ENCODE measurements around the gene GLS2. TPM values are rescaled to one million over a fixed set of nuclear protein-coding genes. Genes with fewer than 3 reads are reported as not detected.
"Not testable (repeated sequence)": the region's sequence is repeated elsewhere in the genome, so short reads cannot be mapped to it uniquely, and the experiment has no call there.

GLS2 gene
- total RNA-seq, 2 experiments from 2014 or later: 2.5 to 3.1 TPM

GRCh38 chr12:56457817-56458216 is 30.1 kb downstream of the GLS2 start:
- POLR2A ChIA-PET: interaction anchor here (0.6 kb wide), 1 partner anchor 121 kb away, joined by 3 read pairs; no protein-coding TSS in a partner anchor

DNA sequence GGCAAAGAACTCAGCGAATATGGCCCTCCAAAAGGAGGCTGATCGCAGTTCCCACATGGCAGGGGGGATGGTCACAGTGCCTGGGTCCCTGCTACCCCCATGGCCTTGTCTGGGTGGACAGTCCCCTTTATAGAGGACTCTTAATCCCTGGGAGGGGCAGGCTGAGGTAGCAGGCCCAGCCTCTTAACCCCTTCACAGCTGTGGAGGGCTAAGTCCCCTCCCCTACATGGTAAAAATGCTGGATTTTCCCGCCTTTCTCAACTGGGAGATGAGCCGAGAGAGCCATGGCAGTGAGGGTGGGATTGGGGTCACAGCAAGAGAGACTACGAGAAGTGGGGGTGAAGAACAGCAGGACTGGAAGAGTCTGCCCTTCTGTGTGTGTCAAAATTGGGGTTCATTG is 33.4 kb downstream of the GLS2 start, which contains the start of gene MIP:
Gene MIP (minus strand): TSS at position 101 of the 400 bp plus-strand sequence. CDS start 44 bp downstream, at position 57.
- ChIA-PET POLR2A (no interaction called here), CTCF (no interaction called here)

More at GRCh38 chr12:56457817-56458216, 30.1 kb downstream of the GLS2 start:
- CTCF ChIA-PET: interaction anchor here (0.6 kb wide), 1 partner anchor 63 kb away, joined by 3 read pairs; no protein-coding TSS in a partner anchor

GRCh38 chr12:56451147-56451546 is 36.8 kb downstream of the GLS2 start:
- POLR2A ChIA-PET: interaction anchor here (0.6 kb wide), 1 partner anchor 90 kb away, joined by 4 read pairs; no protein-coding TSS in a partner anchor
- CTCF ChIA-PET: interaction anchor here (2.4 kb wide), 1 partner anchor 13 kb away, joined by 12 read pairs; no protein-coding TSS in a partner anchor

GRCh38 chr12:56450241-56450640 is 37.7 kb downstream of the GLS2 start:
- ChIA-PET CTCF (interaction anchor here (2.4 kb wide), 1 partner anchor 14 kb away, joined by 12 read pairs; no protein-coding TSS in a partner anchor), POLR2A (interaction anchor here (0.6 to 2.2 kb wide), 3 partner anchors 89 to 134 kb away, joined by 4 to 10 read pairs (median 6); partner anchors contain the start of genes CNPY2 and STAT2)

DNA sequence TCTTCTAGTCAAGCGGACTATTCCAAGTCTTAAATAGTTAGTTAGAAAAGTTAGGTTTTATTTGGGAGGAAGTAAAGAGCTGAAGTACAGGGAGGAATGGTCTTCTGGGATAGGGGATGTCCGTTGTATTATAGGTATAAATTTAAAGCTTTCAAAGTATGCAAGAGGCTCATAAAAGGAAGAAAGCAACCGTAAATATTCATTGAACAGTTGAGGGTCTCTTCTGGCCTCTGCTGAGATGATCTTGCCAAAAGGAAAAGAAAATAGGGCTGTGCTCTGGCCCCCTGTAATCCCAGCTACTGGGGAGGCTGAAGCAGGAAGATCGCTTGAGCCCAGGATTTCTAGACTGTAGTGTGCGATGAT is 38.4 kb downstream of the GLS2 start:
- ChIA-PET CTCF (interaction anchor here (0.6 to 1.5 kb wide), 2 partner anchors 14 to 308 kb away, joined by 5 to 9 read pairs; no protein-coding TSS in a partner anchor), POLR2A (interaction anchor here (1.1 to 2.2 kb wide), 4 partner anchors 19 to 134 kb away, joined by 4 to 10 read pairs (median 6); partner anchors contain the start of genes CNPY2, IL23A, SPRYD4 and STAT2)

DNA sequence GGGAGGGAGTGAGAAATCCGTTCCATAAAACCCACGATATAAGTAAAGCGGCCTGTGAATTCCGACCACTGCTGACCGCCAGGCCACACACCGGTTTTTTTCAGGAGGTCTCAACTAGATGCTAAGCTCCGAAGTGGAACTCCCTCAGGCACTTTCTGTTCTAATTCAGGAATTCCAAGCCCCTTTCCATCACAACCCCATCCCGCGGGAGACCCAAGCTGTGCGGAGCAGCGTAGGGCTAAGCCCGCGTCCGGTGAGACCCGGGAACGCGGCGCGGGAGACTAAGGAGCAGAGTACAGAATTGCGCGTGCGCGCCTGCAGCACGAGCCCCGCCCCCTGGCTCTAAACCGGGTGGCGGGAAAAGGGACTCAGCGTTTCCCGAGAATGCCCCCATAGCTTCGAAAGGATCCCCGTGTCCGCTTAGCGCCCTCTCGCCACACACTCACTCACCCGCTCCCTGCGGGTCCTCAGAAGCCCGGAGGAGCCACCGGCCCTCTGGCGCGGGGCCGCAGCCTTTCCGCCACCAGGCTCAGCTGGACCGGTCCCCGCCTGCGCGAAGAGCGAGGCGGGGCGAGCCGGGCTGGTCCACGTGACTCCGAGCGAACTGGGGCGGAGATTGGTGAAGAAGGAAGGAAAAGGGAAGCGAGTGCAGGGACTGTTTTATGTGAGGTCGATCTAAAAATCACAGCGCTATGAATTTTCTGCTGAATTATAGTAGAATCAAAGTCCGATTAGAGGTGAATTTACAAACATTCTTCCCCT is 38.9 kb downstream of the GLS2 start, which contains the start of gene TIMELESS:
Gene TIMELESS (minus strand): TSS at position 567 of the 762 bp plus-strand sequence. CDS start 15,256 bp downstream, outside the sequence.
- ChIA-PET CTCF (interaction anchor here (0.6 to 1.5 kb wide), 6 partner anchors 15 to 1136 kb away, joined by 3 to 9 read pairs (median 4); no protein-coding TSS in a partner anchor), POLR2A (interaction anchor here (0.7 to 2.2 kb wide), 5 partner anchors 15 to 133 kb away, joined by 3 to 10 read pairs (median 6); partner anchors contain the start of genes CNPY2, IL23A, SPRYD4 and STAT2)

DNA sequence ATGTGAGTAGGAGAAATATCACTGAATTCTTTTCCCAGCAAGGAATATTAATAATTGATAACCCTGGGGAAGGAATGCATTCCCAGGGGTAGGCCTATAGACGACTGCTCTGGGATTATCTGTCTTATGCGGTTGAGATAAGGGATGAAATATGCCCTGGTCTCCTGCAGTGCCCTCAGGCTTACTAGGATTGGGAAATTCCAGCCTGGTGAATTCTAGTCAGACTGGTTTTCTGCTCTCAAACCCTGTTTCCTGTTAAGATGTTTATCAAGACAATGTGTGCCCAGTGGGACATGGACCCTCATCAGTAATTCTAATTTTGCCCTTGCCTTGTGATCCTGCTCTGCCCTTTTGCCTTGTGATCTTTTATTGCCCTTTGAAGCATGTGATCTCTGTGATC is 44.8 kb downstream of the GLS2 start:
- CTCF ChIA-PET: not testable (repeated sequence)

DNA sequence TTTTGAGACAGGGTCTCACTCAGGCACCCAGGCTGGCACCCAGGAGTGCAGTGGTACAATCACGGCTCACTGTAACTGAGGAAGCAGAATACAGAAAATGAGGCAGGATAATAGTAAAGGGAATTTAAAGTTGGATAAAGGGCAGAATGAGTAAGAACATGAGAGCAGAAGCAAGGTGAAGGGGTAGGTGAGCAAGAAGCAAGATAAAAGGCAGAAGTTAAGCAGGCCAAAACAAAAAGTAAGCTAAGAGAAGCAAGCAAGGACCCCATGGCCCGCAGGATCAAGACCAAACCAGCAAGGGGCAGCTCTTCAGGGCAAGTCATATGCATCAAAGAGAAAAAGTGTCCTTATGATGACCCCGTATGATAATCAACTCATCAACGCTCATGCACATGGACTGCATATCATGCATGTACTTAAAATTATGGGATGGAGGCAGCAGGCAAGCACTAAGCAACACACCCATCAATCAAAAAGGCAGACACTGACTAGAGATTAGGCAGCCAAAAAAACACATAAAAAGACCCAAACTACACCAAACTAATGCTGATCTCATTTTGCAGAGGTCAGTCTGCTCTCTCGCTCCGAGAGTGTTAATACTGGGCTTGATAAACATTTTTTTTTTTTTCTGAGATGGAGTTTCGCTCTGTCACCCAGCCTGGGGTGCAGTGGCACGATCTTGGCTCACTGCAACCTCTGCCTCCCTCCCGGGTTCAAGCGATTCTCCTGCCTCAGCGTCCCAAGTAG is 50.4 kb downstream of the GLS2 start:
- CTCF ChIA-PET: no interaction called here
- POLR2A ChIA-PET: no interaction called here

More for the DNA sequence above, 44.8 kb downstream of the GLS2 start:
- POLR2A ChIA-PET: not testable (repeated sequence)

DNA sequence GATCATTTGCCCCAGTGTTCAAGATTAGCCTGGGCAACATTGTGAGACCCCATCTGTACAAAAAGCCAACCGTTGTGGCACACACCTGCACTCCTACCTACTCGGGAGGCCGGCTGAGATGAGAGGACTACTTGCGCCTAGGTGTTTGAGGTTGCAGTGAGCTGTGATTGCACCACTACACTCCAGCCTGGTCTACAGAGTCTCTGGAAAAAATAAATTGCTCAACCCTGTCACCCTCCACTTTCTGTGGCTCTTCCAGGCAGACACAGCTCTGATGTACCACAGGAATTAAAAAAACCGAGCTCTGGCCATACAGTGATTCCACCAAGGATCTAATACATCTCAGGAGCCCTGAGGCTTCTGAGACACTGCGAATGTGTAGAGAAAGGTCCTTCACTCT is 53.1 kb downstream of the GLS2 start:
- POLR2A ChIA-PET: no interaction called here
- CTCF ChIA-PET: interaction anchor here (0.6 to 1.2 kb wide), 2 partner anchors 8 to 67 kb away, joined by 3 read pairs; no protein-coding TSS in a partner anchor

GRCh38 chr12:56431850-56432249 is 56.1 kb downstream of the GLS2 start:
- POLR2A ChIA-PET: no interaction called here
- CTCF ChIA-PET: no interaction called here

DNA sequence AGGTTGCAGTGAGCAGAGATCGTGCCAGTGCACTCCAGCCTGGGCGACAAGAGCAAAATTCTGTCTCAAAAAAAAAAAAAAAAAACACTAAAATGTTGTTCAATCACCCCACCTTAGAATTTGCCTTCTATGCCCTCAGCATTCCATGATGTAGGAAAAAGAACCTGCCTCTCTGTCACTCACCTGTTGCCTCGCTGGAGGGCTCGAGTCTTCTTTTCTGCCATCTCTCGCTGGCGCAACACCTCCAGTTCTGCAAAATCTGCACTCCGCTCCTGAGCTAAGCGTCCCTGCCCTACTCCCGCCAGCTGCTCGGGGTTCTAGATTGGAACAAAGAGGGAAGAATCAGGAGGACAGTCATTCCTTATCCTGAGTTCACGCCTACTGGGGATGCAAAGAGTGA is 56.7 kb downstream of the GLS2 start:
- CTCF ChIA-PET: no interaction called here

GRCh38 chr12:56425940-56426438 is 62.0 kb downstream of the GLS2 start:
- ChIA-PET CTCF (interaction anchor here (1.7 kb wide), 1 partner anchor 9 kb away, joined by 3 read pairs; no protein-coding TSS in a partner anchor), POLR2A (no interaction called here)

More for the DNA sequence above, 56.7 kb downstream of the GLS2 start:
- POLR2A ChIA-PET: no interaction called here

- ChIA-PET CTCF (interaction anchor here (0.6 kb wide), 2 partner anchors 135 to 145 kb away, joined by 3 to 4 read pairs; no protein-coding TSS in a partner anchor), POLR2A (interaction anchor here (0.6 kb wide), 1 partner anchor 56 kb away, joined by 11 read pairs; no protein-coding TSS in a partner anchor)
Observed at GRCh38 chr12:56425193-56425592, 62.8 kb downstream of the GLS2 start.

Other genes starting within 250 kb of the GLS2 start
- gene ANKRD52, start 229.8 kb downstream of the GLS2 start, total RNA-seq: 10 to 100 TPM; 56.4 to 56.5 TPM
- 10 to 100 TPM; 10.2 to 12.1 TPM for gene COQ10A, start 221.2 kb downstream of the GLS2 start, total RNA-seq
- 100 to 1,000 TPM; 275 to 283 TPM for gene CS, start 187.8 kb downstream of the GLS2 start, total RNA-seq
- 100 to 1,000 TPM; 180 to 185 TPM for gene CNPY2, start 172.2 kb downstream of the GLS2 start, total RNA-seq
- gene PAN2, start 154.2 kb downstream of the GLS2 start, total RNA-seq: 10 to 100 TPM; 25.5 to 25.8 TPM
- gene IL23A, start 149.3 kb downstream of the GLS2 start, total RNA-seq: 10 to 100 TPM; 45.9 to 46.1 TPM
- 10 to 100 TPM; 53.1 to 54.1 TPM for gene STAT2, start 128.1 kb downstream of the GLS2 start, total RNA-seq
- gene APOF, start 125.3 kb downstream of the GLS2 start, total RNA-seq: not detected
- gene TIMELESS, start 38.7 kb downstream of the GLS2 start, total RNA-seq: 10 to 100 TPM; 60.3 to 62.5 TPM
- not detected for gene MIP, start 33.5 kb downstream of the GLS2 start, total RNA-seq
- gene SPRYD4, start 19.6 kb downstream of the GLS2 start, total RNA-seq: 1 to 10 TPM; 3.8 to 3.9 TPM
- gene RBMS2, start 33.7 kb upstream of the GLS2 start, total RNA-seq: 1 to 10 TPM; 4.8 to 5.1 TPM
- 10 to 100 TPM; 76.9 to 81.1 TPM for gene BAZ2A, start 142.2 kb upstream of the GLS2 start, total RNA-seq
- 100 to 1,000 TPM; 953 to 972 TPM for gene ATP5F1B, start 157.8 kb upstream of the GLS2 start, total RNA-seq
- 100 to 1,000 TPM; 432 to 445 TPM for gene PTGES3, start 200.1 kb upstream of the GLS2 start, total RNA-seq
- gene NACA, start 237.1 kb upstream of the GLS2 start, total RNA-seq: 100 to 1,000 TPM; 948 to 969 TPM